ENCODE results near the gene B3GNT9.

The B3GNT9 gene

DNA sequence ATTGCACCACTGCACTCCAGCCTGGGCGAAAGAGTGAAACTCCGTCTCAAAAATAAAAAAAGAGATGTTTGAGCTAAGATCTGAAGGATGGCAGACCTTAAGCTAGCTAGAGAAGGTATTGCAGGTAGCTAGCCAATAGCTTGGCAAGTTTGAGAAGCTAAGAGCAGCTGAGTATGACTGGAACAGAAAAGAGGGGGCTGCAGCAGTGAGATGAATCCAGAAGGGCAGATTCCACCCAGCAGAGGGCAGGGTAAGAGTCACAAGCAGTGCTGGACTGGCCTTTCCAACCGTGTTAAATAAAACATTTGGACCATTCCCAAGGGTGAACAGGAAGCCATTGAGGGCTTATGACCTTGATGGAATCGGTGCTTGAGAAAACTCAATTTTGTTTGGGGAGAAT is 46.7 kb downstream of the B3GNT9 start:
- DNase-seq: no peak
- no peak overlapping the region for H3K27ac ChIP-seq (ENCODE audit: insufficient read depth, low read length, poor library complexity, severe bottlenecking)
- peaks cover 2% of the 10 kb centered on the region for H3K4me1 ChIP-seq (ENCODE audit: control insufficient read depth, insufficient read depth, low read length, poor library complexity, severe bottlenecking)

GRCh38 chr16:67101311-67102082 is 49.3 kb downstream of the B3GNT9 start:
- no peaks in the 10 kb centered on the region for H3K9me3 ChIP-seq (ENCODE audit: control insufficient read depth, low read length)
- H3K27ac ChIP-seq (ENCODE audit: insufficient read depth, low read length, poor library complexity, severe bottlenecking): no peak overlapping the region
- no peak overlapping the region for H3K4me3 ChIP-seq (ENCODE audit: insufficient read depth, low read depth, low read length, poor library complexity, severe bottlenecking)
- no peaks in the 10 kb centered on the region for H3K4me1 ChIP-seq (ENCODE audit: control insufficient read depth, insufficient read depth, low read length, poor library complexity, severe bottlenecking)
- H3K36me3 ChIP-seq (ENCODE audit: control insufficient read depth, insufficient read depth, low read length): peaks cover 3% of the 10 kb centered on the region
- DNase-seq: no peak
- H3K27me3 ChIP-seq (replicated peaks; ENCODE audit: control insufficient read depth, insufficient read depth, low read length, poor library complexity, severe bottlenecking): no peaks in the 10 kb centered on the region

More for the DNA sequence above, 46.7 kb downstream of the B3GNT9 start:
- Histone ChIP-seq H3K4me3 (ENCODE audit: insufficient read depth, low read depth, low read length, poor library complexity, severe bottlenecking) (no peak overlapping the region), H3K36me3 (ENCODE audit: control insufficient read depth, insufficient read depth, low read length) (no peaks in the 10 kb centered on the region), H3K27me3 (replicated peaks; ENCODE audit: control insufficient read depth, insufficient read depth, low read length, poor library complexity, severe bottlenecking) (no peaks in the 10 kb centered on the region), H3K9me3 (ENCODE audit: control insufficient read depth, low read length) (no peaks in the 10 kb centered on the region)

DNA sequence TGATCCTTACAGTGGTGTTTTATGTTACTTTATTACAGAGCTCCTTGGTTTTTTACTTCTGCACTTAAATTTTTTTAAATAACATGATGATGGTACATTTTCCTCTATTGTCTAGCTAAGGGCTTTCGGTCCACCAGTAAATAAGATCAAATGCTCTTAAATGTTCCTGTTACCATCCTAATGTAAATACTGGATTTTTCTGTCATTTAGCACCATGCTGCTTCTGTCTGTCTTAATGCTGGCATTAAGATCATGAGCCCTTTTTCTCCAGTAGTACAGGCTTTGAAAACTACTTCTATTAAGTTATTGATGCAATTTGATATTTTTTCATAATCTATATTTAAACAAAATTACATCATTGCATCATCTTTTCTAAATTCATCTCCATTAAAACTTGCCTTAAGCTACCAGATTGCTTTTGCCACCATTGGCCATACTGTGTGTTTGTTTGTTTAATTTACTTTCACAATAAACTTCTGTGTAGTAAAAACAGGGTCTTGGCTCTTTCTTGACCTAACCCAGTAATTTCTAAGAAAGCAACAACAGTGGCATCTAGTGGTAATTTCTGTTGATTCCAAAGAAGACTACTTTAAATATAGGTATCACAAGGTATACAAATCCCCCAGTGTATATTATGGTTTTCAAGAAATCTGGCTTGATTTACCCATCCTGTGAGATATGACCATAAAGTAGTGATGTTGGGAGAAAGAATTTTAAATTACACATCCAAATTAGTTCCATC is 50.1 kb downstream of the B3GNT9 start:
- H3K27me3 ChIP-seq (replicated peaks; ENCODE audit: control insufficient read depth, insufficient read depth, low read length, poor library complexity, severe bottlenecking): no peaks in the 10 kb centered on the region
- H3K4me3 ChIP-seq (ENCODE audit: insufficient read depth, low read depth, low read length, poor library complexity, severe bottlenecking): no peak overlapping the region
- no peaks in the 10 kb centered on the region for H3K9me3 ChIP-seq (ENCODE audit: control insufficient read depth, low read length)
- H3K27ac ChIP-seq (ENCODE audit: insufficient read depth, low read length, poor library complexity, severe bottlenecking): no peak overlapping the region
- H3K36me3 ChIP-seq (ENCODE audit: control insufficient read depth, insufficient read depth, low read length): peaks cover 3% of the 10 kb centered on the region
- no peaks in the 10 kb centered on the region for H3K4me1 ChIP-seq (ENCODE audit: control insufficient read depth, insufficient read depth, low read length, poor library complexity, severe bottlenecking)
- no peak for DNase-seq

DNA sequence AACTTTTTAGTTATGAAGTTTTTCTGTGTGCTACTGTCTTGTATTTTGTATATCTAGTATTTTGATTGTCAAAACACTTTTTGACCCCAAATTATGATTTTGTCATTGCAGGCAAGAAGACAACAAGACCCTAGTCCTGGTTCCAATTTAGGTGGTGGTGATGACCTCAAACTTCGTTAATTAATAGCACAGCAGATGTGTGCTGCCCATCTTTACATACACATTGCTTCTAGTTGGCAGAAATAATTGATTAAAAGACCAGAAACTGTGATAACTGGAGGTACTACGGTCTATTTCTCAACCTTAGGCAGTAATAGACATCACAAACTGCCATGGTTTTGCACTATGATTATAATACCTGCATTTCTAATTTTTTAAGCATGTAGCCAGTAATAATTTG is 52.2 kb downstream of the B3GNT9 start:
- no peak overlapping the region for H3K4me3 ChIP-seq (ENCODE audit: insufficient read depth, low read depth, low read length, poor library complexity, severe bottlenecking)

More for the DNA sequence above, 52.2 kb downstream of the B3GNT9 start:
- peaks cover 3% of the 10 kb centered on the region for H3K36me3 ChIP-seq (ENCODE audit: control insufficient read depth, insufficient read depth, low read length)
- no peaks in the 10 kb centered on the region for H3K4me1 ChIP-seq (ENCODE audit: control insufficient read depth, insufficient read depth, low read length, poor library complexity, severe bottlenecking)
- no peak for DNase-seq
- H3K9me3 ChIP-seq (ENCODE audit: control insufficient read depth, low read length): no peaks in the 10 kb centered on the region
- no peak overlapping the region for H3K27ac ChIP-seq (ENCODE audit: insufficient read depth, low read length, poor library complexity, severe bottlenecking)
- no peaks in the 10 kb centered on the region for H3K27me3 ChIP-seq (replicated peaks; ENCODE audit: control insufficient read depth, insufficient read depth, low read length, poor library complexity, severe bottlenecking)
